Measurements from ENCODE around the gene CBY1. TPM values are rescaled to one million over a fixed set of nuclear protein-coding genes. Genes with fewer than 3 reads are reported as not detected.
A peak's percentile ranks its signal among the peaks of the same experiment; 100 is the strongest.

CBY1 gene
- total and polyA plus RNA-seq, 9 of the 15 experiments (the other 6 are each of a cell fraction or from before 2014, with no cell fraction given): 5.7 to 19.7 (median 10.8) TPM

DNA sequence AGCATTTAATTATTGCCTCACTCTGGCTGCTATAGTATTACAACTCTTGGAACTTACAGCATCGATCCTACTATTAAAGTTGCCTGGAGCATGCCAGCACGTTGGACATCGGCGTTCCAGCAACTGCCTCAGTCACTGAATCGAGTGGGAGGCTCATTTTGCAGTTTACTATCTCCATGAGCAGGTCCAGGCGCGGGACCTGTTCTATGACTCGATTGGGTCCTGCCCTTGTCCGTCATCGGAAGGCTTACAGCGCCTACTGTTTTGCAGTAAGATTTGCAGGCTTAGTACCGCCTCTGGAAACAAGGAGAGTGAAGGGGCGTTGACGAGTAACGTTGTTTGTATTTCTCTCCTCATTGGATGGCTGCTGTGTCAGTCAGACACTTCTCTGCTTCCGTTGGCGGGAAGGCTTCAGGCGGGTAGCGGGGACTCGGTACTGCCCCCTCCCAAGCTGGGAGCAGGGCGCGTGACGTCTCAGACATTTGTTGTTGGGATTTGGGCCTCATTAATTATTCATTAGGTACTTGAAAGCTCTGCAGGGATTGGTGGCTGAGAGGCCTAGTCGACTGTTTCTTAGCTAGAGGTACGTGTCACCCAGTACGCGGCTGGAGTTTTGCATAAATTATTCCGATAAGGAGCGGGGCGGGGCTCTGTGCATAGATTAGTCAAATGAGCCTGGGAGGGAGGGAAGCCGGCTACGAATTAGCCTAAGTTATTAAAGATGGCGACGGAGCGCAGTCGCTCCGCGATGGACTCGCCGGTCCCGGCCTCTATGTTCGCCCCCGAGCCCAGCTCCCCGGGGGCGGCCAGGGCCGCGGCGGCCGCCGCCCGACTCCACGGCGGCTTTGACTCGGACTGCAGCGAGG lies 49.0 kb downstream of the CBY1 start, which contains the start of gene GTPBP1 (continued):
- TF ChIP-seq, protein P1, sequence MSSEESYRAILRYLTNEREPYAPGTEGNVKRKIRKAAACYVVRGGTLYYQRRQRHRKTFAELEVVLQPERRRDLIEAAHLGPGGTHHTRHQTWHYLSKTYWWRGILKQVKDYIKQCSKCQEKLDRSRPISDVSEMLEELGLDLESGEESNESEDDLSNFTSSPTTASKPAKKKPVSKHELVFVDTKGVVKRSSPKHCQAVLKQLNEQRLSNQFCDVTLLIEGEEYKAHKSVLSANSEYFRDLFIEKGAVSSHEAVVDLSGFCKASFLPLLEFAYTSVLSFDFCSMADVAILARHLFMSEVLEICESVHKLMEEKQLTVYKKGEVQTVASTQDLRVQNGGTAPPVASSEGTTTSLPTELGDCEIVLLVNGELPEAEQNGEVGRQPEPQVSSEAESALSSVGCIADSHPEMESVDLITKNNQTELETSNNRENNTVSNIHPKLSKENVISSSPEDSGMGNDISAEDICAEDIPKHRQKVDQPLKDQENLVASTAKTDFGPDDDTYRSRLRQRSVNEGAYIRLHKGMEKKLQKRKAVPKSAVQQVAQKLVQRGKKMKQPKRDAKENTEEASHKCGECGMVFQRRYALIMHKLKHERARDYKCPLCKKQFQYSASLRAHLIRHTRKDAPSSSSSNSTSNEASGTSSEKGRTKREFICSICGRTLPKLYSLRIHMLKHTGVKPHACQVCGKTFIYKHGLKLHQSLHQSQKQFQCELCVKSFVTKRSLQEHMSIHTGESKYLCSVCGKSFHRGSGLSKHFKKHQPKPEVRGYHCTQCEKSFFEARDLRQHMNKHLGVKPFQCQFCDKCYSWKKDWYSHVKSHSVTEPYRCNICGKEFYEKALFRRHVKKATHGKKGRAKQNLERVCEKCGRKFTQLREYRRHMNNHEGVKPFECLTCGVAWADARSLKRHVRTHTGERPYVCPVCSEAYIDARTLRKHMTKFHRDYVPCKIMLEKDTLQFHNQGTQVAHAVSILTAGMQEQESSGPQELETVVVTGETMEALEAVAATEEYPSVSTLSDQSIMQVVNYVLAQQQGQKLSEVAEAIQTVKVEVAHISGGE (CRISPR knock-in tag; IDR thresholded peaks at IDR 0.05): no peak
- no peak for TF ChIP-seq RAD21 (CRISPR knock-in tag; conservative IDR thresholded peaks at IDR 0.05 in 1 of 2, IDR thresholded peaks at IDR 0.05 in 1 of 2)
- TF ChIP-seq, protein P2, sequence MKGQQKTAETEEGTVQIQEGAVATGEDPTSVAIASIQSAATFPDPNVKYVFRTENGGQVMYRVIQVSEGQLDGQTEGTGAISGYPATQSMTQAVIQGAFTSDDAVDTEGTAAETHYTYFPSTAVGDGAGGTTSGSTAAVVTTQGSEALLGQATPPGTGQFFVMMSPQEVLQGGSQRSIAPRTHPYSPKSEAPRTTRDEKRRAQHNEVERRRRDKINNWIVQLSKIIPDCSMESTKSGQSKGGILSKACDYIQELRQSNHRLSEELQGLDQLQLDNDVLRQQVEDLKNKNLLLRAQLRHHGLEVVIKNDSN (CRISPR knock-in tag; IDR thresholded peaks at IDR 0.05): peak; percentile 83
- TF ChIP-seq NEUROD1 (IDR thresholded peaks at IDR 0.05; ENCODE audit: borderline replicate concordance, low read depth, low read length, partially characterized antibody): peak; percentile 58
- no peak for TF ChIP-seq ZNF175 (CRISPR knock-in tag; IDR thresholded peaks at IDR 0.05; ENCODE audit: low read depth)
- no peak for TF ChIP-seq ZNF121 (CRISPR knock-in tag; conservative IDR thresholded peaks at IDR 0.05)
- TF ChIP-seq, protein P3, sequence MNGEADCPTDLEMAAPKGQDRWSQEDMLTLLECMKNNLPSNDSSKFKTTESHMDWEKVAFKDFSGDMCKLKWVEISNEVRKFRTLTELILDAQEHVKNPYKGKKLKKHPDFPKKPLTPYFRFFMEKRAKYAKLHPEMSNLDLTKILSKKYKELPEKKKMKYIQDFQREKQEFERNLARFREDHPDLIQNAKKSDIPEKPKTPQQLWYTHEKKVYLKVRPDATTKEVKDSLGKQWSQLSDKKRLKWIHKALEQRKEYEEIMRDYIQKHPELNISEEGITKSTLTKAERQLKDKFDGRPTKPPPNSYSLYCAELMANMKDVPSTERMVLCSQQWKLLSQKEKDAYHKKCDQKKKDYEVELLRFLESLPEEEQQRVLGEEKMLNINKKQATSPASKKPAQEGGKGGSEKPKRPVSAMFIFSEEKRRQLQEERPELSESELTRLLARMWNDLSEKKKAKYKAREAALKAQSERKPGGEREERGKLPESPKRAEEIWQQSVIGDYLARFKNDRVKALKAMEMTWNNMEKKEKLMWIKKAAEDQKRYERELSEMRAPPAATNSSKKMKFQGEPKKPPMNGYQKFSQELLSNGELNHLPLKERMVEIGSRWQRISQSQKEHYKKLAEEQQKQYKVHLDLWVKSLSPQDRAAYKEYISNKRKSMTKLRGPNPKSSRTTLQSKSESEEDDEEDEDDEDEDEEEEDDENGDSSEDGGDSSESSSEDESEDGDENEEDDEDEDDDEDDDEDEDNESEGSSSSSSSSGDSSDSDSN (IDR thresholded peaks at IDR 0.05; ENCODE audit: borderline replicate concordance in 1 of 2, low read depth in 2 of 2, low read length in 2 of 2): 0 out of 4 replicates have a peak, but pooled peaks of 1 of the 2 experiments have one; percentile 25
- peak; percentile 79; the same call in 1 of the 2 replicates for TF ChIP-seq ZFX (CRISPR knock-in tag; IDR thresholded peaks at IDR 0.05)
- TF ChIP-seq ZNF445 (CRISPR knock-in tag; IDR thresholded peaks at IDR 0.05; ENCODE audit: low read depth): no peak
- no peak for TF ChIP-seq ZC3H11A (IDR thresholded peaks at IDR 0.05; ENCODE audit: low read depth, low read length)
- no peak for TF ChIP-seq ZNF76 (CRISPR knock-in tag; IDR thresholded peaks at IDR 0.05; ENCODE audit: borderline replicate concordance)
- TF ChIP-seq, protein P4, sequence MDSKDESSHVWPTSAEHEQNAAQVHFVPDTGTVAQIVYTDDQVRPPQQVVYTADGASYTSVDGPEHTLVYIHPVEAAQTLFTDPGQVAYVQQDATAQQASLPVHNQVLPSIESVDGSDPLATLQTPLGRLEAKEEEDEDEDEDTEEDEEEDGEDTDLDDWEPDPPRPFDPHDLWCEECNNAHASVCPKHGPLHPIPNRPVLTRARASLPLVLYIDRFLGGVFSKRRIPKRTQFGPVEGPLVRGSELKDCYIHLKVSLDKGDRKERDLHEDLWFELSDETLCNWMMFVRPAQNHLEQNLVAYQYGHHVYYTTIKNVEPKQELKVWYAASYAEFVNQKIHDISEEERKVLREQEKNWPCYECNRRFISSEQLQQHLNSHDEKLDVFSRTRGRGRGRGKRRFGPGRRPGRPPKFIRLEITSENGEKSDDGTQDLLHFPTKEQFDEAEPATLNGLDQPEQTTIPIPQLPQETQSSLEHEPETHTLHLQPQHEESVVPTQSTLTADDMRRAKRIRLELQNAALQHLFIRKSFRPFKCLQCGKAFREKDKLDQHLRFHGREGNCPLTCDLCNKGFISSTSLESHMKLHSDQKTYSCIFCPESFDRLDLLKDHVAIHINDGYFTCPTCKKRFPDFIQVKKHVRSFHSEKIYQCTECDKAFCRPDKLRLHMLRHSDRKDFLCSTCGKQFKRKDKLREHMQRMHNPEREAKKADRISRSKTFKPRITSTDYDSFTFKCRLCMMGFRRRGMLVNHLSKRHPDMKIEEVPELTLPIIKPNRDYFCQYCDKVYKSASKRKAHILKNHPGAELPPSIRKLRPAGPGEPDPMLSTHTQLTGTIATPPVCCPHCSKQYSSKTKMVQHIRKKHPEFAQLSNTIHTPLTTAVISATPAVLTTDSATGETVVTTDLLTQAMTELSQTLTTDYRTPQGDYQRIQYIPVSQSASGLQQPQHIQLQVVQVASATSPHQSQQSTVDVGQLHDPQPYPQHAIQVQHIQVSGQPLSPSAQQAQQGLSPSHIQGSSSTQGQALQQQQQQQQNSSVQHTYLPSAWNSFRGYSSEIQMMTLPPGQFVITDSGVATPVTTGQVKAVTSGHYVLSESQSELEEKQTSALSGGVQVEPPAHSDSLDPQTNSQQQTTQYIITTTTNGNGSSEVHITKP (IDR thresholded peaks at IDR 0.05; ENCODE audit: partially characterized antibody): no peak
- TF ChIP-seq MED1 (CRISPR knock-in tag; IDR thresholded peaks at IDR 0.05; ENCODE audit: borderline replicate concordance): no peak
- TF ChIP-seq MBD2 (IDR thresholded peaks at IDR 0.05; ENCODE audit: borderline replicate concordance, low read depth): peak; percentile 83
